Measurements from ENCODE around the gene C12orf43. TPM values are rescaled to one million over a fixed set of nuclear protein-coding genes. Genes with fewer than 3 reads are reported as not detected.
A peak's percentile ranks its signal among the peaks of the same experiment; 100 is the strongest.

The C12orf43 gene
- total RNA-seq, 2 experiments from 2014 or later = 11.5 to 12.3 TPM

DNA sequence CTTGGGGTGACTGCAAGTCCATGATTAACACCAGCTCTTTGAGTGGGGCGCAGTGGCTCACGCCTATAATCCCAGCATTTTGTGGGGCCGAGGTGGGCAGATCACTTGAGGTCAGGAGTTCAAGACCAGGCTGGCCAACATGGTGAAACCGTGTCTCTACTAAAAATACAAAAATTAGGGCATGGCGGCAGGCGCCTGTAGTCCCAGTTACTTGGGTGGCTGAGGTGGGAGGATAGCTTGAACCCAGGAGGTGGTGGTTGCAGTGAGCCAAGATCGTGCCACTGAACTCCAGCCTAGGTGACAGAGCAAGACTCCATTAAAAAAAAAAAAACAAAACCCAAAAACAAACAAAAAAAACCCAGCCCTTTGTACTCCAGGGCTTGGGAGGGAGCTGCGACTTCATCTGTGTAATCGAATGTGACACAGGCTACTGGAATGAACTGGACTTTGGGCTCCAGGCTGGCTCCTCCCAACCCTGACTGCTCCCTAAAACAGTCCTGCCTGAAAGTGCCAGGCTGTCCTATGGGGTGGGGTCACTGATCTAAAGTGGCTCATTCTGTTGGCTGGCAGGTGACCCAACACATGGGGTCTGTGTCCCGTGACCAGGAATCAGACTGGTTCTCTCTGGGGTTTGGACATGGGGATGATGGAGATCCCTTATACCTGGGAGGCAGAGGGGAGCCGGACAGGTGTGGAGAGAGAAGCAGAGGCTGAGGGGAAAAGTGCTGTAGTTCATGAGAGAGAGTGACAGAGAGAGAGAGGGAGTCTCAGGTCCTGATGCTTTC is 9.3 kb upstream of the C12orf43 start:
- H3K36me3 Mint-ChIP-seq (ENCODE audit: low read depth) = peaks cover 70% of the 10 kb centered on the region
- POLR2A ChIA-PET = interaction anchor here (1.8 kb wide), 1 partner anchor 8 kb away, joined by 4 read pairs; no protein-coding TSS in a partner anchor
- no peaks in the 10 kb centered on the region for H3K27me3 Mint-ChIP-seq
- no peak overlapping the region for H3K27ac Mint-ChIP-seq
- H3K9me3 Mint-ChIP-seq = no peaks in the 10 kb centered on the region
- CTCF ChIA-PET = interaction anchor here (1.0 to 2.0 kb wide), 2 partner anchors 34 to 54 kb away, joined by 3 to 6 read pairs; no protein-coding TSS in a partner anchor
- no peak overlapping the region for H3K4me3 Mint-ChIP-seq
- no peak for DNase-seq
- H3K4me1 Mint-ChIP-seq = peaks cover 12% of the 10 kb centered on the region

DNA sequence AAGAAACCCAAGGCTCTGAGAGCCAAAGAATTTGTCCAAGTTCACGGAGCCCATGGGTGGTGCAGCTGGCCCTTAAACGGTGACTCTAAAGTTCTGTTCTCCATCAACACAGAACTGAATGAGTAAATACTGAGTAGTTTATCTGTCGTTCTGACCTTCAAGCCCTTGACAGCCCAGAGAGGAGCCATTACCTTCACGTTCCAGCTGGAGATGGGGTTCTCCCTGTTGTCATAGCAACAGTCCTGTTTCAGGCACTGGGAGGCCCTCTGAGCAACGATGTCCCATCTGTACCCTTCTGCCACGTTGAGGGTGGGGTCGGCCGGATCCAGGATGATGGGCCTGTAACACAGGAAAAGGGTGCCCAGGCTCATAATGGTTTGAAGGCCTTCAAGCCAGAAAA is 7.5 kb upstream of the C12orf43 start:
- no peak overlapping the region for H3K27ac Mint-ChIP-seq

DNA sequence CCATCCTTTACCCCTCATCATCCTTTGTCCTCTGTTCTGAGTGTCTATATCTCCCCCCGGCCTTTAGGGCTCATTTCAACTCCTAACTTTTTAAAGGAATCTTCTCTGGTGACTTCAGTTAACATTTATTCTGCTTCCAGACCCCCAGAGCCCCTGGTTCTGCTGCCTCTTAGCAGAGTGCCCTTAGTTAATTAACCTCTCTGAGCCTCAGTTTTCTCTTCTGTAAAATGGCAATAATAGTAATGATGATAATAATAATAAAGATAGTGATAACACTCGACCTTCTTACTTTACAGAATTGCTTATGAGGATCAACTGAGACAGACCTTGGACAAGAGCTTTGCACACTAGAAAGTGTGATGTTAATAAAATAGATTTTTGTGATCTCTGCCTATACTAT is 6.4 kb upstream of the C12orf43 start:
- no peaks in the 10 kb centered on the region for H3K27me3 Mint-ChIP-seq
- no peak overlapping the region for H3K4me3 Mint-ChIP-seq
- ChIA-PET POLR2A (no interaction called here), CTCF (no interaction called here)
- DNase-seq = no peak
- H3K4me1 Mint-ChIP-seq = peaks cover 3% of the 10 kb centered on the region
- no peak overlapping the region for H3K27ac Mint-ChIP-seq
- no peaks in the 10 kb centered on the region for H3K9me3 Mint-ChIP-seq
- H3K36me3 Mint-ChIP-seq (ENCODE audit: low read depth) = peaks cover 71% of the 10 kb centered on the region

More for the DNA sequence above, 7.5 kb upstream of the C12orf43 start:
- peaks cover 78% of the 10 kb centered on the region for H3K36me3 Mint-ChIP-seq (ENCODE audit: low read depth)
- no peaks in the 10 kb centered on the region for H3K27me3 Mint-ChIP-seq
- ChIA-PET POLR2A (no interaction called here), CTCF (no interaction called here)
- no peaks in the 10 kb centered on the region for H3K9me3 Mint-ChIP-seq
- no peak for DNase-seq
- H3K4me3 Mint-ChIP-seq = no peak overlapping the region
- H3K4me1 Mint-ChIP-seq = peaks cover 9% of the 10 kb centered on the region

DNA sequence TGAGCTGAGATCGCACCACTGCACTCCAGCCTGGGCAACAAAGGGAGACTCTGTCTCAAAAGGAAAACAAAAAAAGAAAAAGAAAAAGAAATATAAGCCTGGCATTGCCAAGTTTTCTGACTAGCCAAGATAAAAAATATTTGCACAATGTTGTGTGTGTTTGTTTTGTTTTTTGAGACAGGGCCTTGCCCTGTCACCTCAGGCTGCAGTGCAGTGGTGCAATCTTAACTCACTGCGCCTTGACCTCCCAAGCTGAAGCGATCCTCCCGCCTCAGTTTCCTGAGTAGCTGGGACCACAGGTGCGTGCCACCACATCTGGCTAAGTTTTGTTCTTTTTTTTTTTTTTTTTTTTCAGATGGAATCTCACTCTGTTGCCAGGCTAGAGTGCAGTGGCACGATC is 5.5 kb upstream of the C12orf43 start:
- POLR2A ChIA-PET = no interaction called here
- CTCF ChIA-PET = interaction anchor here (0.7 kb wide), 1 partner anchor 38 kb away, joined by 3 read pairs; no protein-coding TSS in a partner anchor
- Mint-ChIP-seq H3K27me3 (no peaks in the 10 kb centered on the region), H3K4me3 (no peak overlapping the region), H3K36me3 (ENCODE audit: low read depth) (peaks cover 61% of the 10 kb centered on the region), H3K9me3 (no peaks in the 10 kb centered on the region), H3K27ac (no peak overlapping the region), H3K4me1 (no peaks in the 10 kb centered on the region)
- no peak for DNase-seq

DNA sequence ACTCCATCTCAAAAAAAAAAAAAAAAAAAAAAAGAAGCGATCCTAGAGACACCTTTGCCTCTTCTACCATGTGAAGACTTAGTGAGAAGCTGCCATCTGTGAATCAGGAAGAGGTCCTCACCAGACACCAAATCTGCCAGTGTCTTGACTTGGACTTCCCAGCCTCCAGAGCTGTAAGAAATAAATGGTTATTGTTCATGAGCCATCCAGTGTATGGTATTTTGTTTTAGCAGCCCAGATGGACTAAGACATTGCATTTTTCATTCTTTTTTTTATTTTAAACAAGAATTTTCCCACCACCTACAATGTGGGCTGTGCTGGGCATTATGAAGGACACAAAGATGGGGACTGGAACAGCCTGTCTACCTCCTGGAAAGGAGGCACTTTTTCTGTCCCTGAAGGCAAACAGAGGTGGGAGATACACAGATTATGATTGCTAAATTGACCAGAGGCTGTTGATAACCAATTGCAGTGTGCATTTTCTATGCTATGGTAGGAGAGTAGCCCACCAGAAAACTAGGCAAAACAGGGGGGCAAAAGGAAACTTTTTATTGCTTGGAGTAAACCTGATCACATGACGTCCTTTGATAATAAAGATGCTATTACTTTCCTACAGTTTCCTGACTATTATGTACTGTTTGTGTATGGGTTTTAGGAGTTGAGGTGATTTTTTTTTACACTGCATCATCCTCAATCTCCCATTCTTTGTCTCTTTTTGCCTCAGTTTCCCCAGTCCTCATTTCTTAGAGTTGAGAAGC is 2.8 kb upstream of the C12orf43 start:
- H3K36me3 Mint-ChIP-seq (ENCODE audit: low read depth) = peaks cover 45% of the 10 kb centered on the region
- ChIA-PET POLR2A (interaction anchor here (1.1 to 1.4 kb wide), 2 partner anchors 15 to 41 kb away, joined by 3 to 10 read pairs; no protein-coding TSS in a partner anchor), CTCF (interaction anchor here (0.7 to 1.0 kb wide), 2 partner anchors 8 to 11 kb away, joined by 5 to 8 read pairs; no protein-coding TSS in a partner anchor)
- H3K9me3 Mint-ChIP-seq = no peaks in the 10 kb centered on the region
- H3K4me3 Mint-ChIP-seq = no peak overlapping the region
- DNase-seq = no peak
- no peak overlapping the region for H3K27ac Mint-ChIP-seq
- H3K4me1 Mint-ChIP-seq = peaks cover 19% of the 10 kb centered on the region
- H3K27me3 Mint-ChIP-seq = no peaks in the 10 kb centered on the region

DNA sequence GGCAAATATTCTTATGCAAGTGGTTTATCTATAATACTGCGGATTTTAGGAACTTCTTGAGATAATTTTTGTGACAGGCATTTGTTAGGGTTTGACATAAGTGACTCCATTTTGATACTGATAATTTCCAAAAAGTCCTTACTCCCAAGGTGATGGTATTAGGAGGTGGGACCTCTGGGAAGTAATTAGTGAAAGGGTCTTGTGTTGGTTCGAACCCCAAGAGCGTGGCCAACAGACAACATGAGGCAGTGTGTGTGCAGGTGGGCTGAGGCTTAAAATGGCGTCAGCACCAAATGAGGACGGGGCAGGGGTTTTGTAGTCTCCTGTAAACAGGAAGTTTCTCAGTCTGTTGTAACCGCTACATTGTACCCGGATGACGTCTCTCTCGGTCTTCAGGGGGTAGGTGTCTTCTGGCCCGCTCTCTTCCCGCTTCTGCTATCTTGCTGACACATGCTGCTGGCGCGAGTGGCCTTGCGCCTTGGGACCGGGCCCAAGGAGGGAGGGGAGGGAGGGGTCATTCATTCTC is 1.7 kb upstream of the C12orf43 start:
- Mint-ChIP-seq H3K36me3 (ENCODE audit: low read depth) (peaks cover 37% of the 10 kb centered on the region), H3K9me3 (no peaks in the 10 kb centered on the region), H3K4me1 (peaks cover 23% of the 10 kb centered on the region), H3K27ac (no peak overlapping the region), H3K27me3 (no peaks in the 10 kb centered on the region), H3K4me3 (no peak overlapping the region)
- DNase-seq = no peak
- ChIA-PET CTCF (interaction anchor here (0.7 to 2.4 kb wide), 4 partner anchors 12 to 42 kb away, joined by 3 to 9 read pairs (median 7); no protein-coding TSS in a partner anchor), POLR2A (interaction anchor here (1.0 to 2.2 kb wide), 2 partner anchors 11 to 16 kb away, joined by 3 to 25 read pairs; no protein-coding TSS in a partner anchor)

DNA sequence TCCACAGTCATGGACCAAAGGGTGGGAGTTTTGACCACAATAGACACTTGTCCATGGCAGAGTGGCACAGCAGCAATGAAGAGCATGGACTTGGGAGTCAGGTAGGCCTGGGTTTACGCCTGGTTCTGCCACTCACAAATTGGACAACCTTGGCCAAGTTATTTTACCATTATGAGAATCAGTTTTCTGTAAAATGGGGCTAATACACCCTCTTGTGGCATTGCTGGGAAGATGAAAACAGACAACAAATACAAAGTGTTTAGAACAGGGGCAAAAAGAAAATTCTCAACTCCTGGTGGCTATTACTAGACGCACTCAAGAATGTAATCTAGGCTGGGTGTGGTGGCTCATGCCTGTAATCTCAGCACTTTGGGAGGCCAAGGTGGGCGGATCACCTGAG is 2.6 kb downstream of the C12orf43 start:
- H3K4me1 Mint-ChIP-seq = peaks cover 23% of the 10 kb centered on the region
- no peak overlapping the region for H3K4me3 Mint-ChIP-seq
- no peak for DNase-seq
- ChIA-PET POLR2A (no interaction called here), CTCF (interaction anchor here (0.7 kb wide), 1 partner anchor 21 kb away, joined by 4 read pairs; no protein-coding TSS in a partner anchor)
- H3K36me3 Mint-ChIP-seq (ENCODE audit: low read depth) = peaks cover 22% of the 10 kb centered on the region
- no peak overlapping the region for H3K27ac Mint-ChIP-seq
- H3K27me3 Mint-ChIP-seq = no peaks in the 10 kb centered on the region
- no peaks in the 10 kb centered on the region for H3K9me3 Mint-ChIP-seq

DNA sequence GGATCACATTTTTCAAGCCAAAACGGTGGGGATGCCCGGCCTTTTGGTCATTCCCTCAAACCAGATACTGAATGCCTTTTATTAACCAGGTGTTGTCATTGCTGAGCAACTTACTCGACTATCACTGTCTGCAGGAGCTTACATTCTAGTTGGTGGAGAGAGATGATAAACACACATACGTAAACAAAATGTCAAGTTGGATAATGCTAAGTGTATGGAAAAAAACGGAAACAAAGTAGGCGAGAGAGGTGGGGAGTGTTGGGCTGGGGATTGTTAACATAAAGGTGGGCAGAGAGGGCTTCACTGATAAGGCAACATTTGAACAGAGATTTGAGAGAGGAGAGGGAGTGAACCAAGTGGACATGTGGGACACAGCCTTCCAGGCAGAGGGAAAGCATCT is 4.5 kb downstream of the C12orf43 start:
- Mint-ChIP-seq H3K27me3 (no peaks in the 10 kb centered on the region), H3K27ac (no peak overlapping the region), H3K36me3 (ENCODE audit: low read depth) (peaks cover 19% of the 10 kb centered on the region), H3K4me3 (no peak overlapping the region), H3K4me1 (peaks cover 23% of the 10 kb centered on the region), H3K9me3 (no peaks in the 10 kb centered on the region)
- ChIA-PET POLR2A (no interaction called here), CTCF (no interaction called here)
- DNase-seq = no peak

DNA sequence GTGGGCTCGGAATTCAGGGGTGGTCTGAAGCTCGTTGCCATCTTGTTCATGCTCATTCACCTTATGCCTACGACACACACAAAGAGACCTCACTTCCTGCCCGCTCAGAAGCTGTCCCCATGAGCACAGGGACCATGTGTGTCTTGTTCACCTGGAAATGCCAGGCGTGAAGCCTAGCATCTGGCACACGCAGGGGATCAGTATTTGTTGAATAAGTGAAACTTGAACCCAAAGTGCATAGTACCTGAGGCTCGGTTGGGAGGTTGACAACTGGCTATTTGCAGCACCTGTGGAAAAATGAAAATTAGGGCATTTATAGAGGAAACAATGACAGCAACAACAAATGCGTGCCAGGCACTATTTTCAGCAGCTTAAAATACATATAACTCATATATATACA is 5.4 kb downstream of the C12orf43 start:
- Mint-ChIP-seq H3K9me3 (no peaks in the 10 kb centered on the region), H3K27ac (no peak overlapping the region), H3K4me1 (peaks cover 18% of the 10 kb centered on the region), H3K4me3 (no peak overlapping the region), H3K36me3 (ENCODE audit: low read depth) (peaks cover 19% of the 10 kb centered on the region), H3K27me3 (no peaks in the 10 kb centered on the region)
- DNase-seq = no peak
- ChIA-PET CTCF (no interaction called here), POLR2A (no interaction called here)

DNA sequence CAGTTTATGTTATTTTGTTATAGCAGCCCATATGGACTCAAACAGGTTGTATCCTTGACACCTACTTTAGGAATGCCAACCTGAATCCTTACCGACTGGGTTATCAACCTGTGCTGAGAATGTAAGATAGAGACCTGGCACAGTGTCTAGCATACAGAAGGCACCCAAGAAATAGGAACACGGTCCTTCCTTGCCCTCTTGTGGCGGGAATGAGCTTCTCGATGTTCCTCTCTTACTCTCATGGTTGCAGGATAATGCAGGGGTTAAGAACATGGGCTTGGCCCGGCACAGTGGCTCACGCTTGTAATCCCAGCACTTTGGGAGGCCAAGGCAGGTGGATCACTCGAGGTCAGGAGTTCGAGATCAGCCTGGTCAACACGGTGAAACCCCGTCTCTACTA is 6.5 kb downstream of the C12orf43 start:
- no peak for DNase-seq
- POLR2A ChIA-PET = interaction anchor here (1.0 kb wide), 1 partner anchor 50 kb away, joined by 3 read pairs; no protein-coding TSS in a partner anchor
- H3K27ac Mint-ChIP-seq = no peak overlapping the region
- CTCF ChIA-PET = interaction anchor here (0.8 kb wide), 1 partner anchor 361 kb away, joined by 3 read pairs; no protein-coding TSS in a partner anchor
- H3K4me1 Mint-ChIP-seq = peaks cover 11% of the 10 kb centered on the region
- no peaks in the 10 kb centered on the region for H3K27me3 Mint-ChIP-seq
- H3K4me3 Mint-ChIP-seq = no peak overlapping the region
- peaks cover 26% of the 10 kb centered on the region for H3K36me3 Mint-ChIP-seq (ENCODE audit: low read depth)
- H3K9me3 Mint-ChIP-seq = no peaks in the 10 kb centered on the region

DNA sequence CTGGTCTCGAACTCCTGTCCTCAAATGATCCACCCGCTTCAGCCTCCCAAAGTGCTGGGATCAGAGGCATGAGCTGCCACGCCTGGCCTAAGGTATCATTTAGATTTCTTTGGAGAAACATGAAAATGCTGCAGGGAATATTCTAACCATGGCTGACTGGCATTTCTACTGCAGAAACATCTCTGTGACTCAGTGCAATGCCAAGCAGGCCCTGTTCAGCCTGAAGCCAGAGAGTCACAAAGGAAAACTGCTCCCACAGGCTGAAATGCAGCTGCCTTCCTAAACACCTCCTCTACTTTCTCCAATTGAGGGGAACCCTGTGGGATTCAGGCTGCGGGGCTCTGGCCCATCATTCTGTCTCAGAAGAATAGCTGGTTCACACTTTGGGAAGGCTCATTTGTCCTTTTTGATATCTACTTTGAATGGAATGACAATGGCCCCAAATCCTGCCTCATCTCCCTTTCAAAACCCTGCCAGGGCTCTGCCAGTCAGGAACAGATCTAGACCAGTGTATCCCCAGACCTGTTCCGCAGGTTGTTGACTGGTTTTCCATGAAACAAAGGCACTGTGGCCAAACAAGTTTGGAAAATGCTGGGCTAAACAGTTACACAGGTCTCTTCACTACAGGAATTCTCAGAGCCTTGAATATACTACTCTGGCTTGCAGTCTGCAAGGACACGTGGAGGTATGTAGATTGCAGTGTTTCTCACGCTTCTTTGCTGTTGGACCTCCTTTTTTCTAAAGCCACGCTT is 7.8 kb downstream of the C12orf43 start:
- POLR2A ChIA-PET = interaction anchor here (0.6 kb wide), 1 partner anchor 504 kb away, joined by 3 read pairs; no protein-coding TSS in a partner anchor
- H3K27ac Mint-ChIP-seq = no peak overlapping the region

DNA sequence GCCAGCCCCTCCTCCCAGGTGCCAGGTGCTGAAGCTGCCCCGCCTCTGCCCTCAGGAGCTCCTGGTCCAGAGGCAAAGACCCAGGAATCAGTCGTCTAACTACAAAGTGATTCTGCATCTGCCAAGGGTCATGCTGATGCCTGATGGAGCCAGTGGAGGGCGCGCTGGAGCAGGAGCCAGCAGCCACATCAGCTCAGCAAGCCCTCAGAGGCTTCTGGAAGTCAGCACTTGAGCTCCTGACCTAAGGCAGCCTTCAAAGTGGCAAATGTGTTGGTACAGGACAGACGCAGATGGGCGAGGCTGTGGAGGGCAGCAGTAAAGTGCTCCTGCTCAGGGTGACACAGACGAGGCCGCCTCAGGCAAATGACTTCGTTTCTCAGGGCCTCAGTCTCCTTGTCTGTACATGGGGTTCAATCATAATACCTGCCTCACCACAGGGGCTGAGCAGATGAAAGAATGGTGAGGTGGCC is 10.9 kb downstream of the C12orf43 start:
- ChIA-PET POLR2A (interaction anchor here (1.2 to 2.8 kb wide), 2 partner anchors 29 to 54 kb away, joined by 7 to 12 read pairs; no protein-coding TSS in a partner anchor), CTCF (interaction anchor here (1.0 to 2.6 kb wide), 20 partner anchors 11 to 423 kb away, joined by 3 to 47 read pairs (median 4); partner anchors contain the start of gene C12orf43)
- no peak overlapping the region for H3K4me3 Mint-ChIP-seq

More for the DNA sequence above, 7.8 kb downstream of the C12orf43 start:
- CTCF ChIA-PET = no interaction called here
- no peak for DNase-seq
- peaks cover 34% of the 10 kb centered on the region for H3K36me3 Mint-ChIP-seq (ENCODE audit: low read depth)
- no peak overlapping the region for H3K4me3 Mint-ChIP-seq
- no peaks in the 10 kb centered on the region for H3K9me3 Mint-ChIP-seq
- H3K27me3 Mint-ChIP-seq = no peaks in the 10 kb centered on the region
- H3K4me1 Mint-ChIP-seq = peaks cover 6% of the 10 kb centered on the region

More for the DNA sequence above, 10.9 kb downstream of the C12orf43 start:
- Mint-ChIP-seq H3K4me1 (peaks cover 5% of the 10 kb centered on the region), H3K36me3 (ENCODE audit: low read depth) (peaks cover 27% of the 10 kb centered on the region), H3K9me3 (no peaks in the 10 kb centered on the region), H3K27ac (peak overlapping the region; percentile 17), H3K27me3 (no peaks in the 10 kb centered on the region)
- peak; percentile 73 for DNase-seq

All from activated CD4-positive, alpha-beta memory T cell treated with anti-CD3 and anti-CD28 coated beads, Interleukin-2, amount 10 ng/mL, durations not matched to agents 7 days and 5 days (primary cell).